K562 (cell line): Measurements from ENCODE around the gene IL4I1.

Source experiments
- CTCF ChIP-seq, 3 experiments: IDR thresholded peaks in 2 of 3; conservative IDR thresholded peaks in 1 of 3; 2 replicates each; pipeline ENCODE4 v1.5.1; 2011 to 2012; ENCODE audit warnings: low read length in 3 of 3, mild to moderate bottlenecking in 3 of 3, control low read depth in 2 of 3, improper control_type of control experiment in 1 of 3, inconsistent platforms in 1 of 3, low read depth in 1 of 3, mixed read lengths in 1 of 3, moderate library complexity in 1 of 3; ENCODE audit not compliant: insufficient read depth in 2 of 3
- ETS1 ChIP-seq: conservative IDR thresholded peaks from 2 replicates; pipeline ENCODE4 v1.6.1; 2011; ENCODE audit warnings: low read depth, mild to moderate bottlenecking, low read length; ENCODE audit not compliant: control insufficient read depth
- EZH2 ChIP-seq: IDR thresholded peaks from 2 replicates; pipeline ENCODE4 v1.6.1; 2012; ENCODE audit warnings: low read depth, mild to moderate bottlenecking, inconsistent platforms, low read length, borderline replicate concordance
- HDAC1 ChIP-seq, 2 experiments: fragments of 450-650 bp; IDR thresholded peaks; 2 replicates each; pipeline ENCODE4 v1.6.1; 2016 to 2017; ENCODE audit warnings: inconsistent platforms in 1 of 2, mild to moderate bottlenecking in 1 of 2, moderate library complexity in 1 of 2
- MXI1 ChIP-seq: IDR thresholded peaks from 2 replicates; pipeline ENCODE4 v1.6.1; 2011; ENCODE audit warnings: low read depth, mild to moderate bottlenecking, improper control_type of control experiment, low read length
- NBN ChIP-seq: fragments of 450-650 bp; IDR thresholded peaks from 2 replicates; pipeline ENCODE4 v1.6.1; 2016; ENCODE audit warnings: low read depth, mild to moderate bottlenecking
- NFIC ChIP-seq: fragments of 450-650 bp; IDR thresholded peaks from 2 replicates; pipeline ENCODE4 v1.6.1; 2017; ENCODE audit warnings: mild to moderate bottlenecking, inconsistent platforms
- POLR2A ChIP-seq: fragments of 450-650 bp; conservative IDR thresholded peaks from 2 replicates; pipeline ENCODE4 v1.6.1; 2016
- RERE ChIP-seq: sonication (generic); formaldehyde crosslinking; IDR thresholded peaks from 2 replicates; pipeline ENCODE4 v1.8.0; 2023; ENCODE audit warnings: missing genetic modification reagents, mild to moderate bottlenecking, borderline replicate concordance
- RFX5 ChIP-seq: IDR thresholded peaks from 2 replicates; pipeline ENCODE4 v1.6.1; 2011; ENCODE audit warnings: low read depth, mild to moderate bottlenecking, improper control_type of control experiment, low read length
- SMAD4 ChIP-seq: fragments of 250-450 bp; sonication (Bioruptor Pico); conservative IDR thresholded peaks from 2 replicates; pipeline ENCODE4 v1.8.0; 2021; ENCODE audit warnings: inconsistent platforms, mild to moderate bottlenecking, moderate library complexity
- TEAD4 ChIP-seq, 2 experiments: sonication (generic) in 1 of 2; formaldehyde crosslinking in 1 of 2; IDR thresholded peaks; 2 replicates each; pipeline versions ENCODE4 v1.6.1 to v1.8.0; 2012 to 2022; ENCODE audit warnings: borderline replicate concordance in 1 of 2, inconsistent platforms in 1 of 2, low read length in 1 of 2, mild to moderate bottlenecking in 1 of 2, missing genetic modification reagents in 1 of 2
- ZNF174 ChIP-seq: fragments of 250-450 bp; sonication (Bioruptor Pico); IDR thresholded peaks from 2 replicates; pipeline ENCODE4 v1.4.0; 2020; ENCODE audit warnings: mild to moderate bottlenecking
- ZNF311 ChIP-seq: fragments of 250-450 bp; sonication (Bioruptor Pico); IDR thresholded peaks from 2 replicates; pipeline ENCODE4 v1.4.0; 2020; ENCODE audit warnings: mild to moderate bottlenecking, moderate library complexity

- TF ChIP-seq NFIC (no peak), EZH2 (no peak), RFX5 (no peak), TEAD4 (IDR thresholded peaks at IDR 0.05; ENCODE audit: low read length) (no peak), TEAD4 (CRISPR knock-in tag; IDR thresholded peaks at IDR 0.05; ENCODE audit: borderline replicate concordance) (no peak), POLR2A (no peak), CTCF (IDR thresholded peaks at IDR 0.05 in 2 of 3, conservative IDR thresholded peaks at IDR 0.05 in 1 of 3; ENCODE audit: insufficient read depth in 2 of 3, low read depth in 1 of 3, low read length in 3 of 3) (no peak), ZNF311 (CRISPR knock-in tag) (no peak), NBN (no peak), SMAD4 (CRISPR knock-in tag) (no peak), HDAC1 (IDR thresholded peaks at IDR 0.05) (no peak), MXI1 (no peak), ZNF174 (CRISPR knock-in tag) (no peak), ETS1 (no peak), RERE (CRISPR knock-in tag) (no peak)
Observed at GRCh38 chr19:49878744-49879070, 18.0 kb downstream of the IL4I1 start.
